Measurements from ENCODE around the gene MYMK.

The MYMK gene

GRCh38 chr9:133533857-133534256, 9.1 kb upstream of the MYMK start:
- no peak for DNase-seq

GRCh38 chr9:133532937-133533668, 8.3 kb upstream of the MYMK start:
- DNase-seq, result peak; percentile 25

- no peak for DNase-seq
Observed at GRCh38 chr9:133531293-133531692, 6.5 kb upstream of the MYMK start.

GRCh38 chr9:133529874-133530273, 5.1 kb upstream of the MYMK start:
- no peak for DNase-seq

- no peak for DNase-seq
Observed at GRCh38 chr9:133529457-133529856, 4.7 kb upstream of the MYMK start.

GRCh38 chr9:133528876-133529241, 4.1 kb upstream of the MYMK start:
- DNase-seq, result no peak

GRCh38 chr9:133528001-133528875, 3.5 kb upstream of the MYMK start:
- DNase-seq, result no peak

GRCh38 chr9:133527444-133527920, 2.7 kb upstream of the MYMK start:
- DNase-seq, result no peak

GRCh38 chr9:133526721-133527321, 2.1 kb upstream of the MYMK start:
- DNase-seq, result no peak

- DNase-seq, result no peak
Observed at GRCh38 chr9:133525677-133526076, 918 bp upstream of the MYMK start.

GRCh38 chr9:133524146-133524545, 613 bp downstream of the MYMK start:
- no peak for DNase-seq

GRCh38 chr9:133523106-133523505, 1.7 kb downstream of the MYMK start:
- no peak for DNase-seq

GRCh38 chr9:133522073-133522910, 2.5 kb downstream of the MYMK start:
- DNase-seq, result no peak

GRCh38 chr9:133521122-133522072, 3.4 kb downstream of the MYMK start:
- DNase-seq, result no peak

- no peak for DNase-seq
Observed at GRCh38 chr9:133520121-133520835, 4.5 kb downstream of the MYMK start.

GRCh38 chr9:133519693-133520092, 5.1 kb downstream of the MYMK start:
- no peak for DNase-seq

- DNase-seq, result no peak
Observed at GRCh38 chr9:133518706-133519449, 5.9 kb downstream of the MYMK start.

- no peak for DNase-seq
Observed at GRCh38 chr9:133518200-133518599, 6.6 kb downstream of the MYMK start.

GRCh38 chr9:133517711-133518110, 7.0 kb downstream of the MYMK start:
- DNase-seq, result no peak

GRCh38 chr9:133516961-133517350, 7.8 kb downstream of the MYMK start:
- no peak for DNase-seq
